Measurements from ENCODE around the gene SHBG.

SHBG gene

DNA sequence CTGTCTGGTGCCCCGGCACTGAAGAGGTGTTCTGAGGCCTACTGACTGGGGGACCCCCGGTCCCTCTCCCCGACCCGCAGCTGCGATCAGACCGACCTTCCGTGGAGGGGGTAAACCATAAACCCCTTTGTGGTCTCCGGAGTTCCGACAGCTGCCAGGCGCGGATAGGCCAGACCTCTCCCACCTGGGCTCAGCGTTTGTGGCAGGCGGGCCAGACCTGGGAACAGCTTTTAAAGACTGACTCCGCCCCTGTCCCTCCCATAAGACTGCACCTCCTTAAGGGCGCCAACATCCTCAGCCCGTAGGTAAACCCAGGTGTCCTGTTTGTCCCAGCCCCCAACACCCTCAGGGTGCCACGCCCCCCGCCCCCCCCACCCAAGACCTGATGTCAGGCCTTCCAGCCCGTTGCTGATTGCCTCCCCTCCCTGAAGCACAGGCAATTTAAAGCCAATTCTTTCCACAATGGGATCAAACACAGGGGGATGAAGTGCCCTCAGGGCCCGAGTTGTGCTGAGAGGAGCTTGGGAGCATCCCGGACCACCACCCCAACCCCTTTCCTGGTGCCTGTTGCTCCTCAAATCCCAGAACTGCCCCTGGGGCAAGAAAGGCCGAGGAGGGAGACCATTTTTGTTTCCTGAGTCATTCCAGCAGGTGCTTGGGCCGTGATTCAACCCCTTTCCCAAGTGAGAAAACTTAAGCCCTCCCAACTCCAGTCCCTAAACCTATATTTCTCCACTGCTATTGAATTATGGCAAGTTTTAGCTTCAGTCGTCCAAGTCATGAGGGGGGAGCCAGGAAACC lies 39.8 kb upstream of the SHBG start, which contains the start of gene SOX15:
Gene SOX15, minus strand, starts transcription at position 204 of the 801 bp plus-strand sequence. CDS start 418 bp downstream, outside the sequence.
- ATAC-seq, result no peak
- TF ChIP-seq RARB (CRISPR knock-in tag; IDR thresholded peaks at IDR 0.05) (no peak), TCF4 (CRISPR knock-in tag; IDR thresholded peaks at IDR 0.05; ENCODE audit: borderline replicate concordance) (no peak), ZNF565 (CRISPR knock-in tag; conservative IDR thresholded peaks at IDR 0.05; ENCODE audit: low read depth) (no peak), GLIS3 (CRISPR knock-in tag; IDR thresholded peaks at IDR 0.05) (no peak), ZC3H10 (CRISPR knock-in tag; IDR thresholded peaks at IDR 0.05) (no peak), ARNTL (CRISPR knock-in tag; IDR thresholded peaks at IDR 0.05; ENCODE audit: borderline replicate concordance, low read depth) (no peak), CSDC2 (CRISPR knock-in tag; IDR thresholded peaks at IDR 0.05) (no peak)
- TF ChIP-seq, protein P1, sequence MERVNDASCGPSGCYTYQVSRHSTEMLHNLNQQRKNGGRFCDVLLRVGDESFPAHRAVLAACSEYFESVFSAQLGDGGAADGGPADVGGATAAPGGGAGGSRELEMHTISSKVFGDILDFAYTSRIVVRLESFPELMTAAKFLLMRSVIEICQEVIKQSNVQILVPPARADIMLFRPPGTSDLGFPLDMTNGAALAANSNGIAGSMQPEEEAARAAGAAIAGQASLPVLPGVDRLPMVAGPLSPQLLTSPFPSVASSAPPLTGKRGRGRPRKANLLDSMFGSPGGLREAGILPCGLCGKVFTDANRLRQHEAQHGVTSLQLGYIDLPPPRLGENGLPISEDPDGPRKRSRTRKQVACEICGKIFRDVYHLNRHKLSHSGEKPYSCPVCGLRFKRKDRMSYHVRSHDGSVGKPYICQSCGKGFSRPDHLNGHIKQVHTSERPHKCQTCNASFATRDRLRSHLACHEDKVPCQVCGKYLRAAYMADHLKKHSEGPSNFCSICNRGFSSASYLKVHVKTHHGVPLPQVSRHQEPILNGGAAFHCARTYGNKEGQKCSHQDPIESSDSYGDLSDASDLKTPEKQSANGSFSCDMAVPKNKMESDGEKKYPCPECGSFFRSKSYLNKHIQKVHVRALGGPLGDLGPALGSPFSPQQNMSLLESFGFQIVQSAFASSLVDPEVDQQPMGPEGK (CRISPR knock-in tag; IDR thresholded peaks at IDR 0.05; ENCODE audit: borderline replicate concordance), result no peak
- TF ChIP-seq, protein P2, sequence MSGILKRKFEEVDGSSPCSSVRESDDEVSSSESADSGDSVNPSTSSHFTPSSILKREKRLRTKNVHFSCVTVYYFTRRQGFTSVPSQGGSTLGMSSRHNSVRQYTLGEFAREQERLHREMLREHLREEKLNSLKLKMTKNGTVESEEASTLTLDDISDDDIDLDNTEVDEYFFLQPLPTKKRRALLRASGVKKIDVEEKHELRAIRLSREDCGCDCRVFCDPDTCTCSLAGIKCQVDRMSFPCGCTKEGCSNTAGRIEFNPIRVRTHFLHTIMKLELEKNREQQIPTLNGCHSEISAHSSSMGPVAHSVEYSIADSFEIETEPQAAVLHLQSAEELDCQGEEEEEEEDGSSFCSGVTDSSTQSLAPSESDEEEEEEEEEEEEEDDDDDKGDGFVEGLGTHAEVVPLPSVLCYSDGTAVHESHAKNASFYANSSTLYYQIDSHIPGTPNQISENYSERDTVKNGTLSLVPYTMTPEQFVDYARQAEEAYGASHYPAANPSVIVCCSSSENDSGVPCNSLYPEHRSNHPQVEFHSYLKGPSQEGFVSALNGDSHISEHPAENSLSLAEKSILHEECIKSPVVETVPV (CRISPR knock-in tag; IDR thresholded peaks at IDR 0.05), result no peak
- TF ChIP-seq, protein P3, sequence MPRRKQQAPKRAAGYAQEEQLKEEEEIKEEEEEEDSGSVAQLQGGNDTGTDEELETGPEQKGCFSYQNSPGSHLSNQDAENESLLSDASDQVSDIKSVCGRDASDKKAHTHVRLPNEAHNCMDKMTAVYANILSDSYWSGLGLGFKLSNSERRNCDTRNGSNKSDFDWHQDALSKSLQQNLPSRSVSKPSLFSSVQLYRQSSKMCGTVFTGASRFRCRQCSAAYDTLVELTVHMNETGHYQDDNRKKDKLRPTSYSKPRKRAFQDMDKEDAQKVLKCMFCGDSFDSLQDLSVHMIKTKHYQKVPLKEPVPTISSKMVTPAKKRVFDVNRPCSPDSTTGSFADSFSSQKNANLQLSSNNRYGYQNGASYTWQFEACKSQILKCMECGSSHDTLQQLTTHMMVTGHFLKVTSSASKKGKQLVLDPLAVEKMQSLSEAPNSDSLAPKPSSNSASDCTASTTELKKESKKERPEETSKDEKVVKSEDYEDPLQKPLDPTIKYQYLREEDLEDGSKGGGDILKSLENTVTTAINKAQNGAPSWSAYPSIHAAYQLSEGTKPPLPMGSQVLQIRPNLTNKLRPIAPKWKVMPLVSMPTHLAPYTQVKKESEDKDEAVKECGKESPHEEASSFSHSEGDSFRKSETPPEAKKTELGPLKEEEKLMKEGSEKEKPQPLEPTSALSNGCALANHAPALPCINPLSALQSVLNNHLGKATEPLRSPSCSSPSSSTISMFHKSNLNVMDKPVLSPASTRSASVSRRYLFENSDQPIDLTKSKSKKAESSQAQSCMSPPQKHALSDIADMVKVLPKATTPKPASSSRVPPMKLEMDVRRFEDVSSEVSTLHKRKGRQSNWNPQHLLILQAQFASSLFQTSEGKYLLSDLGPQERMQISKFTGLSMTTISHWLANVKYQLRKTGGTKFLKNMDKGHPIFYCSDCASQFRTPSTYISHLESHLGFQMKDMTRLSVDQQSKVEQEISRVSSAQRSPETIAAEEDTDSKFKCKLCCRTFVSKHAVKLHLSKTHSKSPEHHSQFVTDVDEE (CRISPR knock-in tag; IDR thresholded peaks at IDR 0.05), result no peak
- TF ChIP-seq, protein P4, sequence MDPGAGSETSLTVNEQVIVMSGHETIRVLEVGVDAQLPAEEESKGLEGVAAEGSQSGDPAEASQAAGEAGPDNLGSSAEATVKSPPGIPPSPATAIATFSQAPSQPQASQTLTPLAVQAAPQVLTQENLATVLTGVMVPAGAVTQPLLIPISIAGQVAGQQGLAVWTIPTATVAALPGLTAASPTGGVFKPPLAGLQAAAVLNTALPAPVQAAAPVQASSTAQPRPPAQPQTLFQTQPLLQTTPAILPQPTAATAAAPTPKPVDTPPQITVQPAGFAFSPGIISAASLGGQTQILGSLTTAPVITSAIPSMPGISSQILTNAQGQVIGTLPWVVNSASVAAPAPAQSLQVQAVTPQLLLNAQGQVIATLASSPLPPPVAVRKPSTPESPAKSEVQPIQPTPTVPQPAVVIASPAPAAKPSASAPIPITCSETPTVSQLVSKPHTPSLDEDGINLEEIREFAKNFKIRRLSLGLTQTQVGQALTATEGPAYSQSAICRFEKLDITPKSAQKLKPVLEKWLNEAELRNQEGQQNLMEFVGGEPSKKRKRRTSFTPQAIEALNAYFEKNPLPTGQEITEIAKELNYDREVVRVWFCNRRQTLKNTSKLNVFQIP (CRISPR knock-in tag; IDR thresholded peaks at IDR 0.05; ENCODE audit: borderline replicate concordance, low read depth), result no peak

DNA sequence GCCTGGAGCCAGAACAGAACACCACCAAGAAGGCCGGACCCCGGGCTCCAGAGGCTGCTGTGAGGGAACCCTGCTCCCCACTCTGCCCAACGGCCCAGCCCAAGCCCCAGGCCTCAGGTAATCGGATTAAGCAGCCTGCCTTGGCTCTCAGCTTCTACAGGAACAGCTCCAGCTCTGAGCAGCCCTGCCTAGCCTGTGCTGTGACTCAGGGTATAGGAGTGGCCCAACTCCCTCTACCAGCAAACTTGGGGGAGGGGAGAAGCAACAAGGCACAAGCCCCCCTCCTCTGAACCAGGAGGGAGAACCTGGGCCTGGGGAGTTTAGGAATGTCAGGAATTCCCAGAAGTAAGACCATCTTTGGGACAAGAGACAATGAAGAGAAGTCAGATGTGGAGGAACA lies 39.2 kb upstream of the SHBG start:
- TF ChIP-seq, protein P2 (CRISPR knock-in tag; IDR thresholded peaks at IDR 0.05), result no peak
- TF ChIP-seq ARNTL (CRISPR knock-in tag; IDR thresholded peaks at IDR 0.05; ENCODE audit: borderline replicate concordance, low read depth) (no peak), GLIS3 (CRISPR knock-in tag; IDR thresholded peaks at IDR 0.05) (no peak), SNAI2 (CRISPR knock-in tag; IDR thresholded peaks at IDR 0.05) (no peak), BACH2 (CRISPR knock-in tag; IDR thresholded peaks at IDR 0.05; ENCODE audit: borderline replicate concordance) (no peak), TOX (CRISPR knock-in tag; IDR thresholded peaks at IDR 0.05; ENCODE audit: borderline replicate concordance) (no peak), OSR1 (CRISPR knock-in tag; IDR thresholded peaks at IDR 0.05) (no peak), CSDC2 (CRISPR knock-in tag; IDR thresholded peaks at IDR 0.05) (no peak)
- TF ChIP-seq, protein P1 (CRISPR knock-in tag; IDR thresholded peaks at IDR 0.05; ENCODE audit: borderline replicate concordance), result no peak
- TF ChIP-seq, protein P4 (CRISPR knock-in tag; IDR thresholded peaks at IDR 0.05; ENCODE audit: borderline replicate concordance, low read depth), result no peak
- ATAC-seq, result peak; percentile 70

All from SK-N-SH treated with all-trans-retinoic acid at 6 μM for 48 hours (cell line).